NCI-H510A (cell line): ENCODE measurements around the gene PREP.

Source experiments
- DNase-seq: peaks from one replicate; lab custom pipeline; 2025; lab: John Stamatoyannopoulos, UW

The PREP gene

GRCh38 chr6:105304825-105305224, 98.1 kb downstream of the PREP start:
- DNase-seq = no peak

GRCh38 chr6:105304366-105304765, 98.5 kb downstream of the PREP start:
- DNase-seq = no peak

GRCh38 chr6:105302617-105303128, 100.2 kb downstream of the PREP start:
- no peak for DNase-seq

GRCh38 chr6:105301756-105302616, 100.9 kb downstream of the PREP start:
- DNase-seq = no peak

- DNase-seq = no peak
Measured at GRCh38 chr6:105301072-105301503, 101.8 kb downstream of the PREP start.

GRCh38 chr6:105300090-105300489, 102.8 kb downstream of the PREP start:
- no peak for DNase-seq

GRCh38 chr6:105294129-105294528, 108.8 kb downstream of the PREP start:
- DNase-seq = no peak

GRCh38 chr6:105292689-105293339, 110.1 kb downstream of the PREP start:
- no peak for DNase-seq

- DNase-seq = no peak
Measured at GRCh38 chr6:105291525-105291924, 111.4 kb downstream of the PREP start.

- DNase-seq = no peak
Measured at GRCh38 chr6:105282631-105283585, 120.0 kb downstream of the PREP start.

GRCh38 chr6:105280033-105280432, 122.8 kb downstream of the PREP start:
- no peak for DNase-seq

- DNase-seq = no peak
Measured at GRCh38 chr6:105279463-105279862, 123.4 kb downstream of the PREP start.

GRCh38 chr6:105278813-105279212, 124.1 kb downstream of the PREP start:
- no peak for DNase-seq

GRCh38 chr6:105278035-105278434, 124.8 kb downstream of the PREP start:
- no peak for DNase-seq

- DNase-seq = no peak
Measured at GRCh38 chr6:105276374-105276773, 126.5 kb downstream of the PREP start.

GRCh38 chr6:105275542-105275941, 127.3 kb downstream of the PREP start:
- DNase-seq = no peak

GRCh38 chr6:105274678-105275077, 128.2 kb downstream of the PREP start:
- DNase-seq = no peak

- DNase-seq = no peak
Measured at GRCh38 chr6:105273589-105273988, 129.3 kb downstream of the PREP start.

GRCh38 chr6:105272786-105273185, 130.1 kb downstream of the PREP start:
- peak; percentile 26 for DNase-seq

- no peak for DNase-seq
Measured at GRCh38 chr6:105270511-105270910, 132.4 kb downstream of the PREP start.

GRCh38 chr6:105269390-105269789, 133.5 kb downstream of the PREP start:
- DNase-seq = no peak
